Activated T-cell treated with anti-CD3 and anti-CD28 coated beads for 4 hours (primary cell): ENCODE results near the gene NMT1.

ENCODE experiments used
- DNase-seq: peaks from one replicate; pipeline ENCODE4 v3.0.0-alpha.2; 2020

The NMT1 gene

GRCh38 chr17:45106582-45106981 lies 45.5 kb downstream of the NMT1 start:
- DNase-seq: no peak

- no peak for DNase-seq
Observed at GRCh38 chr17:45107293-45108010, 46.3 kb downstream of the NMT1 start.

- DNase-seq: no peak
Observed at GRCh38 chr17:45108051-45108450, 46.9 kb downstream of the NMT1 start.

GRCh38 chr17:45108595-45109521 lies 47.7 kb downstream of the NMT1 start:
- no peak for DNase-seq

GRCh38 chr17:45110676-45111611 lies 49.8 kb downstream of the NMT1 start:
- DNase-seq: no peak

- no peak for DNase-seq
Observed at GRCh38 chr17:45111850-45112249, 50.7 kb downstream of the NMT1 start.

GRCh38 chr17:45112559-45113423 lies 51.7 kb downstream of the NMT1 start:
- no peak for DNase-seq

- DNase-seq: no peak
Observed at GRCh38 chr17:45113424-45113754, 52.3 kb downstream of the NMT1 start.

GRCh38 chr17:45114117-45114932 lies 53.2 kb downstream of the NMT1 start:
- no peak for DNase-seq

GRCh38 chr17:45115015-45115625 lies 54.0 kb downstream of the NMT1 start:
- no peak for DNase-seq

- DNase-seq: no peak
Observed at GRCh38 chr17:45115871-45116270, 54.8 kb downstream of the NMT1 start.

GRCh38 chr17:45116434-45117016 lies 55.4 kb downstream of the NMT1 start:
- DNase-seq: no peak

GRCh38 chr17:45117334-45117733 lies 56.2 kb downstream of the NMT1 start:
- DNase-seq: no peak

- no peak for DNase-seq
Observed at GRCh38 chr17:45117848-45118646, 56.9 kb downstream of the NMT1 start.

- DNase-seq: no peak
Observed at GRCh38 chr17:45118691-45119090, 57.6 kb downstream of the NMT1 start.

- no peak for DNase-seq
Observed at GRCh38 chr17:45119964-45120363, 58.8 kb downstream of the NMT1 start.

- no peak for DNase-seq
Observed at GRCh38 chr17:45120558-45120957, 59.4 kb downstream of the NMT1 start.

GRCh38 chr17:45121055-45121454 lies 59.9 kb downstream of the NMT1 start:
- no peak for DNase-seq

- DNase-seq: no peak
Observed at GRCh38 chr17:45123076-45123770, 62.1 kb downstream of the NMT1 start.
